Stimulated activated CD4-positive, alpha-beta T cell treated with anti-CD3 and anti-CD28 coated beads, Interleukin-15, amount 100 ng/mL, for 48 hours (primary cell): ENCODE measurements around the gene CPLX1.

Experiments
- DNase-seq, 2 donors: peaks; one replicate each; pipeline ENCODE4 v3.0.0-alpha.2; 2020; ENCODE audit warnings: low read depth in 2 of 2

CPLX1 gene

DNA sequence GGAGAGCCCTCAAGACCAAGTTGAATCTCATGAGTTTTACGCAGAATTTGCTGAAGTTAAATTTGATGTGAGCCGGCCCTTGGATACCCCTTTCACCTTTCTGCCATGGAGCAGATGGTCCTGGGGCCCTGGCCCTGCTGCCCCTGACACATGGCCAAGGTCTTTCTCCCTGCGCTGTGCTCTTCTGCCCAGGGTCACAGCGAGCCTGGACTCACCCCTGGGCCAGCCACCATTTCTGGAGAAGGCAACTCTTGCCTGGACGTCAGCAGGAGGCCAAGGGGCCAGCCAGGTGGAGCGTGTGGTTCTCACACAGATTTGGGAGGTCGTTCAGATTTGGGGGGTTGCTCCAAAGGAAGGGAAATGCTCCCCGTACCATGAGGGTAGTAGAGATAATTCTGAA, 90.3 kb downstream of the CPLX1 start:
- no peak for DNase-seq
